Neural crest cell (in vitro differentiated cells): ENCODE results near the gene GPR157. TPM values are rescaled to one million over a fixed set of nuclear protein-coding genes. Genes with fewer than 3 reads are reported as not detected.
"Not testable (repeated sequence)": the region's sequence is repeated elsewhere in the genome, so short reads cannot be mapped to it uniquely, and the experiment has no call there.

Experiments used
- DNase-seq: peaks from one replicate; pipeline ENCODE4 v3.0.0; 2021; ENCODE audit warnings: low read depth, mixed read lengths, low spot score
- H3K27ac Mint-ChIP-seq: one replicate; pipeline ENCODE4 v1.8.0; 2021; ENCODE audit warnings: mild to moderate bottlenecking, mixed read lengths; ENCODE audit not compliant: unreplicated experiment
- H3K27me3 Mint-ChIP-seq: 2 replicates; pipeline ENCODE4 v1.8.0; 2021; ENCODE audit warnings: low read depth, mild to moderate bottlenecking, mixed read lengths
- H3K36me3 Mint-ChIP-seq: 2 replicates; pipeline ENCODE4 v1.8.0; 2021; ENCODE audit warnings: low read depth, mild to moderate bottlenecking, mixed read lengths
- H3K4me1 Mint-ChIP-seq: 2 replicates; pipeline ENCODE4 v1.8.0; 2021; ENCODE audit warnings: mixed read lengths
- H3K4me3 Mint-ChIP-seq: one replicate; pipeline ENCODE4 v1.8.0; 2021; ENCODE audit warnings: mild to moderate bottlenecking, mixed read lengths
- H3K9me3 Mint-ChIP-seq: 2 replicates; pipeline ENCODE4 v1.8.0; 2021; ENCODE audit warnings: mixed read lengths
- CTCF ChIP-seq: fragments of 200-600 bp; sonication (generic); conservative IDR thresholded peaks from 2 replicates; pipeline ENCODE4 v1.5.0; 2021; ENCODE audit warnings: antibody characterized with exemption, mild to moderate bottlenecking
- total RNA-seq: library from RNA; stranded (reverse); gene quantifications from 2 replicates; pipeline ENCODE4 v1.2.1, GENCODE V29; 2021

GPR157 gene
- total RNA-seq, 1 donor from 2014 or later: 1.9 TPM

GRCh38 chr1:9161342-9161741 lies 32.4 kb upstream of the GPR157 start:
- Mint-ChIP-seq H3K9me3 (no peaks in the 10 kb centered on the region), H3K4me3 (no peak overlapping the region), H3K36me3 (no peaks in the 10 kb centered on the region), H3K4me1 (peaks cover 14% of the 10 kb centered on the region), H3K27me3 (no peaks in the 10 kb centered on the region), H3K27ac (no peak overlapping the region)
- TF ChIP-seq CTCF: no peak
- DNase-seq: no peak

GRCh38 chr1:9160079-9160717 lies 31.3 kb upstream of the GPR157 start:
- peaks cover 14% of the 10 kb centered on the region for H3K4me1 Mint-ChIP-seq
- no peak overlapping the region for H3K27ac Mint-ChIP-seq
- H3K9me3 Mint-ChIP-seq: no peaks in the 10 kb centered on the region
- no peak for DNase-seq
- no peak overlapping the region for H3K4me3 Mint-ChIP-seq
- TF ChIP-seq CTCF: no peak
- no peaks in the 10 kb centered on the region for H3K36me3 Mint-ChIP-seq
- no peaks in the 10 kb centered on the region for H3K27me3 Mint-ChIP-seq

GRCh38 chr1:9155879-9156278 lies 27.0 kb upstream of the GPR157 start:
- no peaks in the 10 kb centered on the region for H3K27me3 Mint-ChIP-seq
- no peaks in the 10 kb centered on the region for H3K36me3 Mint-ChIP-seq
- no peak for DNase-seq
- no peak overlapping the region for H3K4me3 Mint-ChIP-seq
- H3K27ac Mint-ChIP-seq: no peak overlapping the region
- no peaks in the 10 kb centered on the region for H3K4me1 Mint-ChIP-seq
- H3K9me3 Mint-ChIP-seq: no peaks in the 10 kb centered on the region
- TF ChIP-seq CTCF: no peak

- DNase-seq, H3K27ac Mint-ChIP-seq, H3K4me1 Mint-ChIP-seq, H3K4me3 Mint-ChIP-seq, H3K36me3 Mint-ChIP-seq, H3K9me3 Mint-ChIP-seq, H3K27me3 Mint-ChIP-seq: not testable (repeated sequence)
Observed at GRCh38 chr1:9155405-9155804, 26.5 kb upstream of the GPR157 start.

GRCh38 chr1:9153152-9153551 lies 24.2 kb upstream of the GPR157 start:
- Mint-ChIP-seq H3K4me1 (no peaks in the 10 kb centered on the region), H3K27me3 (no peaks in the 10 kb centered on the region), H3K36me3 (no peaks in the 10 kb centered on the region), H3K4me3 (no peak overlapping the region), H3K9me3 (no peaks in the 10 kb centered on the region), H3K27ac (no peak overlapping the region)
- no peak for TF ChIP-seq CTCF
- DNase-seq: no peak

GRCh38 chr1:9152535-9152934 lies 23.6 kb upstream of the GPR157 start:
- Mint-ChIP-seq H3K27me3 (no peaks in the 10 kb centered on the region), H3K4me3 (no peak overlapping the region), H3K9me3 (no peaks in the 10 kb centered on the region), H3K4me1 (no peaks in the 10 kb centered on the region), H3K36me3 (no peaks in the 10 kb centered on the region), H3K27ac (no peak overlapping the region)
- no peak for TF ChIP-seq CTCF
- no peak for DNase-seq
